Globus pallidus (tissue), 1 donor: Measurements from ENCODE around the gene EDC4.
"Not testable (repeated sequence)": the region's sequence is repeated elsewhere in the genome, so short reads cannot be mapped to it uniquely, and the experiment has no call there.

ENCODE experiments used
- DNase-seq: peaks from one replicate; pipeline ENCODE4 v3.0.0-alpha.2; 2015; ENCODE audit warnings: low spot score

The EDC4 gene

GRCh38 chr16:67872631-67873434 is at the start of gene EDC4:
Gene EDC4, plus strand, starts transcription at chr16:67873052. Its CDS starts 210 bp downstream, at chr16:67873262.
- peak; percentile 74 for DNase-seq

DNA sequence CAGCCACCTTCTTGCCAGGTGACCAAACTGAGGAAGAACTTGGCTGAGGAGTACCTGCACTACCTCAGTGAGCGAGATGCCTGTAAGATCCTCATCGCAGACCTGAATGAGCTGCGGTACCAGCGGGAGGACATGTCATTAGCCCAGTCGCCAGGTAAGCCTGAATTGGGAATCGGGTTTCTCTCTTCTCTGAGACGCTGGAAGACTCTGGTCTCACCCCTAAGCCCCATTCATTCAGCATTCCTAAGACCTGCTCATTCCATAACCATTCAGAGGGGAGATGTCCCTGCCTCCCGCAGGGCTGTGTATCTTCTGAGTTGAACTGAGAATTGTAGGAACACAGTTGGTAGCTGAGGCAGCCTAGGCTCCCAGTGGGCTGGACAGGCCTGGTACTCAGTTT is 47.7 kb upstream of the EDC4 start:
- no peak for DNase-seq

DNA sequence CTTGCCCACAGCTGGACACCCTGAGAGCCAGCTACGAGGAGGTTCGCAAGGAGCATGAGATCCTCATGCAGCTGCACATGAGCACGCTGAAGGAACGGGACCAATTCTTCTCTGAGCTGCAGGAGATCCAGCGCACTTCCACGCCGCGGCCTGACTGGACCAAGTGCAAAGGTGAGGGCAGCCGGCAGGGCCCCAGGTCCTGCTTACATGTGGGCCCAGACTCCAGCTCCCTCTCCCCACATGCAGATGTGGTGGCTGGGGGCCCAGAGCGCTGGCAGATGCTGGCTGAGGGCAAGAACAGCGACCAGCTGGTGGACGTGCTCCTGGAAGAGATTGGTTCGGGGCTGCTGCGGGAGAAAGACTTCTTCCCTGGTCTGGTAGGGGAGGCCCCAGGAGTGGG is 46.9 kb upstream of the EDC4 start:
- DNase-seq = no peak

DNA sequence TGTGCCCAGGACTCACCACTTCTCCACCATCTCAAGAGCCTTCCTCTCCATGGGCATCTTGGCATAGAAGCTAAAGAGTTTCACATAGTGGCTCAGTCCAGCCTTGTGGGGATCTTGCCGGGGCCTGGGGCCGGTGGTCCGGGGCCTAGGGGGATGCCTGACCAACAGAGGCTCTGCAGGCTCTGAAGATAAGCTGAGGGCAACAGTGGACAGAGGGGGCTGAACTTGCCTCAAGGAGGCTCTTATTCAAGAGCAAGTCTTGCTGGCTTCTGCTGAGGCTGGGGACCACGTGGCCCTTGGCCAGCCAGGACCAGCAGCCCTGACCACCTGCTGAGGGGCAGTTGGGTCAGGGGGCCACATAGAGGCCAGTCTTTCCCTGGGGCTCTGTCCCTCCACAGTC is 44.2 kb upstream of the EDC4 start:
- no peak for DNase-seq

GRCh38 chr16:67833030-67833414 is 39.8 kb upstream of the EDC4 start:
- no peak for DNase-seq

GRCh38 chr16:67833415-67834241 is 39.2 kb upstream of the EDC4 start:
- DNase-seq = peak; percentile 86

- DNase-seq = no peak
These were observed 38.6 kb upstream of the EDC4 start for GRCh38 chr16:67834242-67834614.

DNA sequence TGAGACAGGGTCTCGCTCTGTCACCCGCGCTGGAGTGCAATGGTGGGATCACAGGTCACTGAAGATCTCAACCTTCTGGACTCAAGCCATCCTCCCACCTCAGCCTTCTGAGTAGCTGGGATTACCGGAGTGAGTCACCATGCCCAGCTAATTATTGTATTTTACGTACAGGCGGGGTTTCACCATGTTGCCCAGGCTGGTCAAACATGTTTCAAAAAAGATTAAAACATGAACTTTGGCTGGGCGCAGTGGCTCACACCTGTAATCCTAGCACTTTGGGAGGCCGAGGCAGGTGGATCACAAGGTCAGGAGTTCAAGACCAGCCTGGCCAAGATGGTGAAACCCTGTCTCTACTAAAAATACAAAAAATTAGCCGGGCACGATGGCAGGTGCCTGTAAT is 35.7 kb upstream of the EDC4 start:
- DNase-seq = not testable (repeated sequence)

- DNase-seq = no peak
These were observed 35.0 kb upstream of the EDC4 start for GRCh38 chr16:67837811-67838210.

GRCh38 chr16:67841198-67841815 is 31.5 kb upstream of the EDC4 start:
- DNase-seq = no peak

- peak; percentile 93 for DNase-seq
These were observed 30.9 kb upstream of the EDC4 start, which contains the start of gene THAP11 for GRCh38 chr16:67841816-67842508. Gene THAP11, plus strand, starts transcription at chr16:67842320. Its CDS starts 235 bp downstream, at chr16:67842555.

DNA sequence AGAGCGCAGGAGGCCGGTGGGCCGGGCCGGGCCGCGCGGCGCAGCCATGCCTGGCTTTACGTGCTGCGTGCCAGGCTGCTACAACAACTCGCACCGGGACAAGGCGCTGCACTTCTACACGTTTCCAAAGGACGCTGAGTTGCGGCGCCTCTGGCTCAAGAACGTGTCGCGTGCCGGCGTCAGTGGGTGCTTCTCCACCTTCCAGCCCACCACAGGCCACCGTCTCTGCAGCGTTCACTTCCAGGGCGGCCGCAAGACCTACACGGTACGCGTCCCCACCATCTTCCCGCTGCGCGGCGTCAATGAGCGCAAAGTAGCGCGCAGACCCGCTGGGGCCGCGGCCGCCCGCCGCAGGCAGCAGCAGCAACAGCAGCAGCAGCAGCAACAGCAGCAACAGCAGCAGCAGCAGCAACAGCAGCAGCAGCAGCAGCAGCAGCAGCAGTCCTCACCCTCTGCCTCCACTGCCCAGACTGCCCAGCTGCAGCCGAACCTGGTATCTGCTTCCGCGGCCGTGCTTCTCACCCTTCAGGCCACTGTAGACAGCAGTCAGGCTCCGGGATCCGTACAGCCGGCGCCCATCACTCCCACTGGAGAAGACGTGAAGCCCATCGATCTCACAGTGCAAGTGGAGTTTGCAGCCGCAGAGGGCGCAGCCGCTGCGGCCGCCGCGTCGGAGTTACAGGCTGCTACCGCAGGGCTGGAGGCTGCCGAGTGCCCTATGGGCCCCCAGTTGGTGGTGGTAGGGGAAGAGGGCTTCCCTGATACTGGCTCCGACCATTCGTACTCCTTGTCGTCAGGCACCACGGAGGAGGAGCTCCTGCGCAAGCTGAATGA is 30.1 kb upstream of the EDC4 start:
- peak; percentile 51 for DNase-seq

GRCh38 chr16:67843343-67843765 is 29.5 kb upstream of the EDC4 start:
- DNase-seq = no peak

GRCh38 chr16:67844497-67844896 is 28.4 kb upstream of the EDC4 start:
- DNase-seq = no peak

DNA sequence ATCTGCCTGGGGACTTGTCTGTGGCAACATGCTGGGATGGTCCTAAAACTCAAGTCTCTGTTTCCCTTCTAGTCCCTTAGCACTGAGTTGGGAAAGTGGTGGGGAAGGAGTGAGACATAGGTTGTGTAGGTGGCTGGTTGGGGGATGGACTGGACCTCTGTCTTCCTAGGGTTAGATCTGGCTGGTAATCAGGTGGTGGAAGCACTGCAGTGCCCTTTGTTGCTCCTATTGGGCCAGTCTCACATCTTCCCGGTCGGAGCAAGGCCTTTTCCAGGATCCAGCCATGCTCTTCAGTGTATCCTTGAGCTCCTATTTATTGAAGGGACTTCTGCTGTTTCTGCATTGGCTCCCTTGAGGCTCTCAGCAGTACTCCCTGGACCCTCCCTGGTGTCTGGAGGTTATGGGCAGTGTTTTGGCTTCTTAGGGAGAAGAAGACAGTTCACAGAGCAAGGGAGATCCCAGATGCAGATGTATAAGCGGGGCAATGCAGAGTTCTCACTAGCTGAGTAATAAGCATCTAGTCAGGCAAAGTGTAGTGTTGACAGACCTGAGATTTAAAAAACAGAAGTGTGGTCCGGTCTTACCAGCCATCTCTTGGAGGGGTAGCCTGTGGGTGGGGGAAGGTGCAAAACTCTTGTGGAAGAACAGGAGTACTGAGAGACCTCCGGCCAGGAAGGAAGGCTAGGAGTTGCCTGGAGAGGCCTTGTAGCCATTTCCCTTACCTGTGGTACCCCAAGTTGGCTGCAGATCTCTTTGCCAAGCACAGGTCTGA is 27.4 kb upstream of the EDC4 start:
- DNase-seq = no peak

- no peak for DNase-seq
These were observed 26.9 kb upstream of the EDC4 start for GRCh38 chr16:67846063-67846319.

GRCh38 chr16:67846320-67847063 is 26.4 kb upstream of the EDC4 start, which contains the start of gene NUTF2:
Gene NUTF2, plus strand, starts transcription at chr16:67846933. Its CDS starts 18,198 bp downstream, at chr16:67865131.
- DNase-seq = peak; percentile 95

DNA sequence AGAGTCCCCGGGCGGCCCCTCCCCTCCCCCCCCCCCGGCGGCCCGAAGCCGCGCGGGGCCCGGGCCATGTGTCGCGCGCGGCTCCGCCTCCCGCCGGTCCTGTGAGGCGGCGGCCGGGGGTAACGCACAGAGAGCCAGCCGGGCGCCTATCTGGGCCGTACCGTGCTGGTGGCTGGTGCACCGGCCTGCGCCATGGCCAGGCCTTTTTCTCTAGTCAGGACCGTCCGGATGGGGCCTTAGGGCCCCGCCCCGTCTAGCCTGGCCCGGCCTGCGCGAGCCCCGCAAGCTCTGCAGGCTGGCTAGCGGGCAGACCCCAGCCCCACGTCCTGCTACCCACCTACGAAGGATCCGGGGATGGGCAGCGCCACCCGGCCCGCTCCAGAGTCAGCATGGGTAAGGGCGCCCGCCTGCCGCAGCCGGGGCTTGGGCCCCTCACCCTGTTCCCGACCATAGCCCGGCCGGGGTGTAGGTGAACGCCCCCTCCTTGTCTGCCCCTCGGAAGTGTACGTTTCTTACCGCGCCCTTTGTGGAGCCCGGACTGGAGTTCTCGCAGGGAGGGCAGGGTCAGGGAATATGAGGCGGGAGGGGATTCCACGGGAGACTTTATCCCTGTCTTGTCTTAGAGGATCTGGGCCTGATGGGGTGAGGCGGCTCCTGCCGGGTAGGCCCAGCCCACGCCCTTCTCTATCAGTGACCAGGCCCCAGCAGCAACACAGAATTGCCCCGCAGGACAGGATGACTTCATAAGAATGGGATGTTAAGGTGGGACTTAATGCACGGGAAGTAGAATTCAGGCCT is 25.6 kb upstream of the EDC4 start, which contains the start of gene CENPT:
CENPT (minus strand) TSS at position 630 of the 798 bp plus-strand sequence. CDS start 13,834 bp downstream, outside the sequence.
- DNase-seq = no peak

- no peak for DNase-seq
These were observed 24.7 kb upstream of the EDC4 start for GRCh38 chr16:67848118-67848517.
